Stimulated activated CD4-positive, alpha-beta T cell treated with anti-CD3 and anti-CD28 coated beads, Interleukin-2, amount 100 ng/mL, for 48 hours (primary cell): ENCODE results near the gene ERG28.

Source experiments
- DNase-seq, 2 donors: peaks; one replicate each; pipeline ENCODE4 v3.0.0-alpha.2; 2020

The ERG28 gene

GRCh38 chr14:75657331-75657730 is 3.3 kb downstream of the ERG28 start:
- no peak for DNase-seq

- no peak for DNase-seq
Observed at GRCh38 chr14:75655235-75655634, 5.4 kb downstream of the ERG28 start.

GRCh38 chr14:75654127-75654732 is 6.4 kb downstream of the ERG28 start:
- DNase-seq: peak; percentile 84 to 87

GRCh38 chr14:75653563-75653962 is 7.1 kb downstream of the ERG28 start:
- no peak for DNase-seq

- no peak for DNase-seq
Observed at GRCh38 chr14:75650253-75651058, 10.2 kb downstream of the ERG28 start.

GRCh38 chr14:75649773-75650172 is 10.9 kb downstream of the ERG28 start:
- no peak for DNase-seq

- DNase-seq: no peak
Observed at GRCh38 chr14:75649337-75649736, 11.3 kb downstream of the ERG28 start.

- DNase-seq: no peak
Observed at GRCh38 chr14:75648066-75648838, 12.4 kb downstream of the ERG28 start.

GRCh38 chr14:75647640-75648039 is 13.0 kb downstream of the ERG28 start:
- DNase-seq: no peak

- DNase-seq: no peak
Observed at GRCh38 chr14:75646762-75647161, 13.9 kb downstream of the ERG28 start.

- DNase-seq: no peak
Observed at GRCh38 chr14:75645056-75645455, 15.6 kb downstream of the ERG28 start.

GRCh38 chr14:75643985-75644384 is 16.7 kb downstream of the ERG28 start:
- DNase-seq: no peak

- DNase-seq: no peak
Observed at GRCh38 chr14:75640876-75641275, 19.8 kb downstream of the ERG28 start.

- DNase-seq: no peak
Observed at GRCh38 chr14:75636100-75636692, 24.5 kb downstream of the ERG28 start.

GRCh38 chr14:75634848-75635247 is 25.8 kb downstream of the ERG28 start:
- no peak for DNase-seq

- no peak for DNase-seq
Observed at GRCh38 chr14:75631453-75631831, 29.2 kb downstream of the ERG28 start.

- DNase-seq: no peak
Observed at GRCh38 chr14:75630695-75631452, 29.8 kb downstream of the ERG28 start.

GRCh38 chr14:75628816-75629215 is 31.9 kb downstream of the ERG28 start:
- DNase-seq: no peak

GRCh38 chr14:75627406-75627805 is 33.3 kb downstream of the ERG28 start:
- no peak for DNase-seq

GRCh38 chr14:75626863-75627262 is 33.8 kb downstream of the ERG28 start:
- DNase-seq: no peak

- DNase-seq: no peak
Observed at GRCh38 chr14:75626396-75626795, 34.3 kb downstream of the ERG28 start.

GRCh38 chr14:75625034-75625433 is 35.6 kb downstream of the ERG28 start:
- no peak for DNase-seq

GRCh38 chr14:75619548-75619947 is 41.1 kb downstream of the ERG28 start:
- DNase-seq: no peak
